Measurements from ENCODE around the gene SUCLG2.

The SUCLG2 gene

GRCh38 chr3:67517781-67518180 lies 136.6 kb downstream of the SUCLG2 start:
- Histone ChIP-seq H3K9ac (ENCODE audit: low read depth, low read length) (no peak overlapping the region), H3K9me3 (ENCODE audit: control insufficient read depth, insufficient read depth, low read length) (no peaks in the 10 kb centered on the region), H3K4me1 (ENCODE audit: insufficient read depth, low read length) (peaks cover 11% of the 10 kb centered on the region), H3K36me3 (ENCODE audit: insufficient read depth, low read length) (peaks cover 3% of the 10 kb centered on the region; the same call in 1 of the 2 replicates)

DNA sequence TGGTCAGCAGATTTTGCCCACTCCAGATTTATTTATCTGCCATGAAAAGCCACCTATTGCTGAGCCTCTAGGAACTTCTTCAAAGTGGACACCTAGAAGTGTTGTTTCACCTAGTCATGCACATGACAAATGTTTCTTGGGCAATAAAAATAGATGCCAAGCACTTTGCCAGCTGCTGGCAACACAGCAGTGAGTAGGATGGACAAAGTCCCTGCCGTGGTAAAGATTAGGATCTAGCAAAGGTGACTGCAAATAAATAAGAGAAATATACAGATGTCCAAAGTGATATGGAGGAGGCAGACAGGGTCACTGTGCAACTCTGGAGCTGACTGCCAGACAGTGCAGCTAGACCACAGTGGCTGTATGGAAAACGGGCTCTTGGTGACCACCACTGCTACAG lies 137.9 kb downstream of the SUCLG2 start:
- peaks cover 3% of the 10 kb centered on the region; the same call in 1 of the 2 replicates for H3K36me3 ChIP-seq (ENCODE audit: insufficient read depth, low read length)
- peaks cover 11% of the 10 kb centered on the region for H3K4me1 ChIP-seq (ENCODE audit: insufficient read depth, low read length)
- no peaks in the 10 kb centered on the region for H3K9me3 ChIP-seq (ENCODE audit: control insufficient read depth, insufficient read depth, low read length)
- H3K9ac ChIP-seq (ENCODE audit: low read depth, low read length): no peak overlapping the region

GRCh38 chr3:67515778-67516177 lies 138.6 kb downstream of the SUCLG2 start:
- H3K9ac ChIP-seq (ENCODE audit: low read depth, low read length): no peak overlapping the region
- H3K36me3 ChIP-seq (ENCODE audit: insufficient read depth, low read length): peaks cover 3% of the 10 kb centered on the region; the same call in 1 of the 2 replicates
- H3K9me3 ChIP-seq (ENCODE audit: control insufficient read depth, insufficient read depth, low read length): no peaks in the 10 kb centered on the region

GRCh38 chr3:67509471-67510075 lies 144.8 kb downstream of the SUCLG2 start:
- no peaks in the 10 kb centered on the region for H3K4me1 ChIP-seq (ENCODE audit: insufficient read depth, low read length)
- H3K9me3 ChIP-seq (ENCODE audit: control insufficient read depth, insufficient read depth, low read length): no peaks in the 10 kb centered on the region
- no peak overlapping the region for H3K9ac ChIP-seq (ENCODE audit: low read depth, low read length)
- H3K36me3 ChIP-seq (ENCODE audit: insufficient read depth, low read length): no peaks in the 10 kb centered on the region

More at GRCh38 chr3:67515778-67516177, 138.6 kb downstream of the SUCLG2 start:
- H3K4me1 ChIP-seq (ENCODE audit: insufficient read depth, low read length): peaks cover 11% of the 10 kb centered on the region

GRCh38 chr3:67507584-67507983 lies 146.8 kb downstream of the SUCLG2 start:
- Histone ChIP-seq H3K9me3 (ENCODE audit: control insufficient read depth, insufficient read depth, low read length) (no peaks in the 10 kb centered on the region), H3K9ac (ENCODE audit: low read depth, low read length) (no peak overlapping the region), H3K4me1 (ENCODE audit: insufficient read depth, low read length) (no peaks in the 10 kb centered on the region), H3K36me3 (ENCODE audit: insufficient read depth, low read length) (no peaks in the 10 kb centered on the region)

- no peaks in the 10 kb centered on the region for H3K4me1 ChIP-seq (ENCODE audit: insufficient read depth, low read length)
- H3K36me3 ChIP-seq (ENCODE audit: insufficient read depth, low read length): no peaks in the 10 kb centered on the region
- no peaks in the 10 kb centered on the region for H3K9me3 ChIP-seq (ENCODE audit: control insufficient read depth, insufficient read depth, low read length)
- H3K9ac ChIP-seq (ENCODE audit: low read depth, low read length): no peak overlapping the region
Measured at GRCh38 chr3:67500709-67501108, 153.7 kb downstream of the SUCLG2 start.

- H3K9me3 ChIP-seq (ENCODE audit: control insufficient read depth, insufficient read depth, low read length): no peaks in the 10 kb centered on the region
- no peak overlapping the region for H3K9ac ChIP-seq (ENCODE audit: low read depth, low read length)
- H3K4me1 ChIP-seq (ENCODE audit: insufficient read depth, low read length): no peaks in the 10 kb centered on the region
- no peaks in the 10 kb centered on the region for H3K36me3 ChIP-seq (ENCODE audit: insufficient read depth, low read length)
Measured at GRCh38 chr3:67497746-67498145, 156.7 kb downstream of the SUCLG2 start.

DNA sequence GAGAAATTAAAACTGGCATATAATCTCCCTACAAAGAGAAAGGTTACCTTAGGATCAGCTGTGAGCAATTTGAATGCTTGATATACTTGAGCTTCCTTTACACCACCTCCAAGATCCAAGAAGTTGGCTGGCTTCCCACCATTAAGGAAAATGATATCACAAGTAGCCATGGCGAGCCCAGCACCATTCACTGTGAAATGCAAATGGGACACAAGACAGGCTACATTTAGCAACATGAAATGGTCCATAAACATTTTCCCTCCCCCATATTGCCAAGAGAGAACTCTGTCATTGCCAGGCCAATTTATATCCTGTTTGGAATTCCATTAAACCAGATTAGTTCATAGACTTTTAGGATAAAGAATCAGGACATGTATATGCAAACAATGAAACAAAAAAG lies 158.7 kb downstream of the SUCLG2 start:
- H3K4me1 ChIP-seq (ENCODE audit: insufficient read depth, low read length): no peaks in the 10 kb centered on the region
- no peak overlapping the region for H3K9ac ChIP-seq (ENCODE audit: low read depth, low read length)
- no peaks in the 10 kb centered on the region for H3K36me3 ChIP-seq (ENCODE audit: insufficient read depth, low read length)
- no peaks in the 10 kb centered on the region for H3K9me3 ChIP-seq (ENCODE audit: control insufficient read depth, insufficient read depth, low read length)

GRCh38 chr3:67493808-67494207 lies 160.6 kb downstream of the SUCLG2 start:
- no peaks in the 10 kb centered on the region for H3K9me3 ChIP-seq (ENCODE audit: control insufficient read depth, insufficient read depth, low read length)
- H3K9ac ChIP-seq (ENCODE audit: low read depth, low read length): no peak overlapping the region
- no peaks in the 10 kb centered on the region for H3K4me1 ChIP-seq (ENCODE audit: insufficient read depth, low read length)
- H3K36me3 ChIP-seq (ENCODE audit: insufficient read depth, low read length): no peaks in the 10 kb centered on the region

DNA sequence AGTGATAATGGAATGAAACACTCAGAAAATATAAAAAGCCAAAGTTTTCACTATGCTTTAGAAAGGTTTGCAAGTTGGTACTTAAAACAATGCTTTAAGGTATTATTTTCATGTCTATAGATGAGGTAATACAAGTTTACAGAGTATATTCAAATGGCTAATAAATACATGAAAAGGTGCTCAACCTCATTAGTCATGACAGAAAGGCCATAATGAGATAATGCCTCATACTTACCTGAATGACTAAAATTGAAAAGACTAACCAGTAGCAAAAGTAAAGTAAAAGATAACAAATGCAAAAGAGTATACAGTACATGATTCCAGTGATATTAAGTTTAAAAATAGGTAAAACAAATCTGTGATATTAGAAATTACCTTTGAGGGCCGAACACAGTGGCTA lies 163.8 kb downstream of the SUCLG2 start:
- H3K36me3 ChIP-seq (ENCODE audit: insufficient read depth, low read length): no peaks in the 10 kb centered on the region
- H3K9me3 ChIP-seq (ENCODE audit: control insufficient read depth, insufficient read depth, low read length): no peaks in the 10 kb centered on the region
- no peak overlapping the region for H3K9ac ChIP-seq (ENCODE audit: low read depth, low read length)
- H3K4me1 ChIP-seq (ENCODE audit: insufficient read depth, low read length): no peaks in the 10 kb centered on the region

GRCh38 chr3:67489816-67490215 lies 164.6 kb downstream of the SUCLG2 start:
- H3K9ac ChIP-seq (ENCODE audit: low read depth, low read length): no peak overlapping the region
- no peaks in the 10 kb centered on the region for H3K9me3 ChIP-seq (ENCODE audit: control insufficient read depth, insufficient read depth, low read length)
- H3K4me1 ChIP-seq (ENCODE audit: insufficient read depth, low read length): no peaks in the 10 kb centered on the region

DNA sequence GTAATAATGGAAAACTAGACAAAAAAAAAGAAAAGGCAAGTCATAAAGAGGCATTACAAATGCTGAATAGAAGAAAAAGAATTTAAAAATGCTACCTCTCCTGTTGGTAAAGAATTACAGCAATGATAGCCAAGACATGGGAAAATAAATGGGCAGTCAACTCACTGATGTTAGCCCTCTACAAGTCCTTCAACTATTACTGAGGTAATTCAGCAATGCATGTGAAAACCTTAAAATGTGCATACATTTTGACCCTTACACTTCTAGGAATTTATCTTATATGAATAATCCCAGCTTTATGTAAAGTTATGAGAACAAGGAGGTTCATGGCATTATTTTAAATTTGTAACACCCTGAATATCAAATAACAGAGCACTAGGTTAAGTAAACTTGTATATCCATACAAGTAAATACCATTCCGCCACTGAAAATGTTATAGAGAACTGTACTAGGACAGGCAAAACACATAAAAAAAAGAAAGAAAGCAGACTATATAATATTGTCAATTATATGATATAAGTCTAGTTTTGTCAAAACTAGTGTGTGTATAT lies 166.8 kb downstream of the SUCLG2 start:
- Histone ChIP-seq H3K9ac (ENCODE audit: low read depth, low read length) (no peak overlapping the region), H3K4me1 (ENCODE audit: insufficient read depth, low read length) (peaks cover 6% of the 10 kb centered on the region; the same call in 1 of the 2 replicates), H3K36me3 (ENCODE audit: insufficient read depth, low read length) (no peaks in the 10 kb centered on the region), H3K9me3 (ENCODE audit: control insufficient read depth, insufficient read depth, low read length) (no peaks in the 10 kb centered on the region)

More at GRCh38 chr3:67489816-67490215, 164.6 kb downstream of the SUCLG2 start:
- H3K36me3 ChIP-seq (ENCODE audit: insufficient read depth, low read length): no peaks in the 10 kb centered on the region

- no peak overlapping the region for H3K9ac ChIP-seq (ENCODE audit: low read depth, low read length)
Measured at GRCh38 chr3:67486883-67487282, 167.5 kb downstream of the SUCLG2 start.

GRCh38 chr3:67484085-67484484 lies 170.3 kb downstream of the SUCLG2 start:
- Histone ChIP-seq H3K36me3 (ENCODE audit: insufficient read depth, low read length) (no peaks in the 10 kb centered on the region), H3K4me1 (ENCODE audit: insufficient read depth, low read length) (peaks cover 6% of the 10 kb centered on the region; the same call in 1 of the 2 replicates), H3K9me3 (ENCODE audit: control insufficient read depth, insufficient read depth, low read length) (no peaks in the 10 kb centered on the region), H3K9ac (ENCODE audit: low read depth, low read length) (no peak overlapping the region)

More at GRCh38 chr3:67486883-67487282, 167.5 kb downstream of the SUCLG2 start:
- H3K36me3 ChIP-seq (ENCODE audit: insufficient read depth, low read length): no peaks in the 10 kb centered on the region
- H3K4me1 ChIP-seq (ENCODE audit: insufficient read depth, low read length): peaks cover 6% of the 10 kb centered on the region; the same call in 1 of the 2 replicates
- no peaks in the 10 kb centered on the region for H3K9me3 ChIP-seq (ENCODE audit: control insufficient read depth, insufficient read depth, low read length)

DNA sequence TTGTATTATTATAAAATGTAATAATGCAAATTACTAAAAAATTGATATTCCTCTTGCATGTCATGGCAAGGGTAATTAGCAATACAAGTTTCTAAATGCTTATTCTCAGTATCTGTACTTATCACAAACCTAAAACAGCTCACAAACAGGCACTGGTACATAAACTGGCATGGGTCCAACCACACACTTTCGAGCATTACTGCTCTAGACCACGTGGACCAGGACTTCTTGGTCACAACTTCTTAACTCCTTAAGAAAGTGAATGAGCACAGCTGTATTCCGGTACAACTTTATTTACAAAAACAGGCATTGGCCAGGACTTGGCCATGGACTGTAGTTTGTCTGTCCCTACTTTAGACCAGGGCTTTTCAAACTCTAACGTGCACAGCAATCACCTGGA lies 173.3 kb downstream of the SUCLG2 start:
- Histone ChIP-seq H3K9ac (ENCODE audit: low read depth, low read length) (no peak overlapping the region), H3K4me1 (ENCODE audit: insufficient read depth, low read length) (peaks cover 6% of the 10 kb centered on the region; the same call in 1 of the 2 replicates), H3K36me3 (ENCODE audit: insufficient read depth, low read length) (no peaks in the 10 kb centered on the region), H3K9me3 (ENCODE audit: control insufficient read depth, insufficient read depth, low read length) (no peaks in the 10 kb centered on the region)

All from ES-I3 (cell line).